RWPE2 (cell line): ENCODE measurements around the gene EEF1G.

ENCODE experiments used
- ATAC-seq: fragments of 200-7000 bp; cut with Tn5 transposase; 3 replicates; pipeline ENCODE4 v1.9.1; 2021; ENCODE audit warnings: low read depth
- DNase-seq: peaks from one replicate; pipeline ENCODE4 v3.0.0-alpha.2; 2020; ENCODE audit warnings: low spot score
- H3K27ac ChIP-seq: fragments of 450-650 bp; 2 replicates; pipeline ENCODE4 v1.5.1; 2017; ENCODE audit warnings: mild to moderate bottlenecking; ENCODE audit not compliant: poor library complexity, severe bottlenecking
- H3K27me3 ChIP-seq: fragments of 250-450 bp; sonication (Bioruptor Pico); 2 replicates; pipeline ENCODE4 v1.5.1; 2021; ENCODE audit warnings: mild to moderate bottlenecking, moderate library complexity; ENCODE audit not compliant: insufficient read depth, poor library complexity, severe bottlenecking
- H3K36me3 ChIP-seq: fragments of 250-450 bp; sonication (Bioruptor Pico); 2 replicates; pipeline ENCODE4 v1.5.1; 2020; ENCODE audit warnings: low read depth, mild to moderate bottlenecking, moderate library complexity
- H3K4me1 ChIP-seq: fragments of 250-450 bp; sonication (Bioruptor Pico); 2 replicates; pipeline ENCODE4 v1.5.1; 2021; ENCODE audit warnings: mild to moderate bottlenecking, moderate library complexity; ENCODE audit not compliant: insufficient read depth, poor library complexity, severe bottlenecking
- H3K4me3 ChIP-seq: fragments of 250-450 bp; sonication (Bioruptor Pico); 2 replicates; pipeline ENCODE4 v1.5.1; 2021; ENCODE audit warnings: mild to moderate bottlenecking, moderate library complexity; ENCODE audit not compliant: severe bottlenecking
- H3K9me3 ChIP-seq: fragments of 250-450 bp; sonication (Bioruptor Pico); 2 replicates; pipeline ENCODE4 v1.5.1; 2021; ENCODE audit warnings: mild to moderate bottlenecking, moderate library complexity; ENCODE audit not compliant: severe bottlenecking
- TF ChIP-seq, protein P1 (sequence below): fragments of 450-650 bp; IDR thresholded peaks from one replicate; pipeline ENCODE4 v1.5.1; 2017; ENCODE audit warnings: mild to moderate bottlenecking, moderate library complexity; ENCODE audit not compliant: poor library complexity, severe bottlenecking

Gene EEF1G

DNA sequence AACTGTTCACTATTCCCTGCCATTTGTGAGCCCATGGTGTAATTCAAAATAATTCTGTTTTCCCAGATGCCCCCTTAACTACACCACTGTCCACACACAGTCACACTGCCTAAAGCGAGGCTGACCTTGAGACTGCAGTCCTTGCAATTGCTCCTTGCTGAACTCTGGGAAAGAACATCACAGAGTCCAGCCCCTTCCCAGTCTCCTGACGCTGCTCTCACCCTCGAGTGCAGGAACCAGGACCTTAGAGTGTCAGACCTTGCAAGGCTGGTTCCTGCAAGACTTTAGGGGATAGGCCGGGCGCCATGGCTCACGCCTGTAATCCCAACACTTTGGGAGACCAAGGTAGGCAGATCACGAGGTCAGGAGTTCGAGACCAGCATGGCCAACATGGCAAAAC lies 60.7 kb downstream of the EEF1G start:
- no peak overlapping the region for H3K4me3 ChIP-seq
- ATAC-seq = peak; percentile 6; the same call in 1 of the 3 replicates
- peaks cover 17% of the 10 kb centered on the region for H3K4me1 ChIP-seq
- H3K27ac ChIP-seq = no peak overlapping the region
- H3K9me3 ChIP-seq = no peaks in the 10 kb centered on the region
- TF ChIP-seq, protein P1, sequence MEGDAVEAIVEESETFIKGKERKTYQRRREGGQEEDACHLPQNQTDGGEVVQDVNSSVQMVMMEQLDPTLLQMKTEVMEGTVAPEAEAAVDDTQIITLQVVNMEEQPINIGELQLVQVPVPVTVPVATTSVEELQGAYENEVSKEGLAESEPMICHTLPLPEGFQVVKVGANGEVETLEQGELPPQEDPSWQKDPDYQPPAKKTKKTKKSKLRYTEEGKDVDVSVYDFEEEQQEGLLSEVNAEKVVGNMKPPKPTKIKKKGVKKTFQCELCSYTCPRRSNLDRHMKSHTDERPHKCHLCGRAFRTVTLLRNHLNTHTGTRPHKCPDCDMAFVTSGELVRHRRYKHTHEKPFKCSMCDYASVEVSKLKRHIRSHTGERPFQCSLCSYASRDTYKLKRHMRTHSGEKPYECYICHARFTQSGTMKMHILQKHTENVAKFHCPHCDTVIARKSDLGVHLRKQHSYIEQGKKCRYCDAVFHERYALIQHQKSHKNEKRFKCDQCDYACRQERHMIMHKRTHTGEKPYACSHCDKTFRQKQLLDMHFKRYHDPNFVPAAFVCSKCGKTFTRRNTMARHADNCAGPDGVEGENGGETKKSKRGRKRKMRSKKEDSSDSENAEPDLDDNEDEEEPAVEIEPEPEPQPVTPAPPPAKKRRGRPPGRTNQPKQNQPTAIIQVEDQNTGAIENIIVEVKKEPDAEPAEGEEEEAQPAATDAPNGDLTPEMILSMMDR = no peak
- peaks cover 33% of the 10 kb centered on the region for H3K36me3 ChIP-seq
- no peaks in the 10 kb centered on the region for H3K27me3 ChIP-seq
- no peak for DNase-seq
